Hepatocyte (in vitro differentiated cells): ENCODE measurements around the gene PCGF2. TPM values are rescaled to one million over a fixed set of nuclear protein-coding genes. Genes with fewer than 3 reads are reported as not detected.
A peak's percentile ranks its signal among the peaks of the same experiment; 100 is the strongest.

Source experiments
- DNase-seq: peaks from one replicate; pipeline ENCODE4 v3.0.0-alpha.2; 2016; ENCODE audit warnings: low spot score
- H2AFZ ChIP-seq: fragments of 200-600 bp; sonication (generic); 2 replicates; pipeline ENCODE4 v1.6.0; 2016; ENCODE audit warnings: antibody characterized with exemption, mild to moderate bottlenecking
- H3K27ac ChIP-seq: fragments of 200-600 bp; sonication (generic); 2 replicates; pipeline ENCODE4 v1.5.1; 2016; ENCODE audit warnings: mild to moderate bottlenecking
- H3K27me3 ChIP-seq: fragments of 200-600 bp; sonication (generic); 2 replicates; pipeline ENCODE4 v1.6.1; 2016
- H3K36me3 ChIP-seq: fragments of 200-600 bp; sonication (generic); replicated peaks from 2 replicates; pipeline ENCODE4 v1.5.1; 2016; ENCODE audit warnings: low read depth; ENCODE audit not compliant: insufficient read depth
- H3K4me1 ChIP-seq: fragments of 200-600 bp; sonication (generic); 2 replicates; pipeline ENCODE4 v1.5.1; 2016; ENCODE audit warnings: mild to moderate bottlenecking, moderate library complexity; ENCODE audit not compliant: insufficient read depth
- H3K4me2 ChIP-seq: fragments of 200-600 bp; sonication (generic); 2 replicates; pipeline ENCODE4 v1.6.0; 2016
- H3K4me3 ChIP-seq: fragments of 200-600 bp; sonication (generic); 2 replicates; pipeline ENCODE4 v1.5.1; 2016; ENCODE audit warnings: mild to moderate bottlenecking
- H3K79me2 ChIP-seq: fragments of 200-600 bp; sonication (generic); 2 replicates; pipeline ENCODE4 v1.6.0; 2017; ENCODE audit warnings: mild to moderate bottlenecking
- H3K9me2 ChIP-seq: fragments of 200-600 bp; sonication (generic); replicated peaks from 2 replicates; pipeline ENCODE4 v1.6.0; 2017; ENCODE audit warnings: mild to moderate bottlenecking; ENCODE audit not compliant: insufficient read depth
- H3K9me3 ChIP-seq: fragments of 200-600 bp; sonication (generic); 2 replicates; pipeline ENCODE4 v1.5.1; 2016; ENCODE audit warnings: low read depth, mild to moderate bottlenecking
- H4K20me1 ChIP-seq: fragments of 200-600 bp; sonication (generic); 2 replicates; pipeline ENCODE4 v1.6.0; 2016; ENCODE audit warnings: mild to moderate bottlenecking; ENCODE audit not compliant: insufficient read depth, poor library complexity, severe bottlenecking
- CTCF ChIP-seq: fragments of 200-600 bp; sonication (generic); IDR thresholded peaks from 2 replicates; pipeline ENCODE4 v1.5.1; 2016; ENCODE audit warnings: antibody characterized with exemption, mild to moderate bottlenecking; ENCODE audit not compliant: poor library complexity
- EZH2 ChIP-seq: fragments of 200-600 bp; sonication (generic); IDR thresholded peaks from 2 replicates; pipeline ENCODE4 v1.6.1; 2016; ENCODE audit warnings: antibody characterized with exemption, mild to moderate bottlenecking, borderline replicate concordance
- EZH2phosphoT487 ChIP-seq: fragments of 200-600 bp; sonication (generic); IDR thresholded peaks from one replicate; pipeline ENCODE4 v1.6.1; 2018; ENCODE audit warnings: antibody characterized with exemption, mild to moderate bottlenecking, low read depth, moderate library complexity; ENCODE audit not compliant: unreplicated experiment, severe bottlenecking
- WGBS: methylation state at CpG from one replicate; pipeline ENCODE4 v1.1.6; 2016; ENCODE audit warnings: low lambda C conversion rate; ENCODE audit errors: missing lambda C conversion rate; 5-methylcytosine and 5-hydroxymethylcytosine counted together
- polyA plus RNA-seq: library from polyadenylated mRNA; unstranded; fragments of >200 nt; fragmentation: Nextera tagmentation; extraction: Ambion mirVana; gene quantifications from 2 replicates; pipeline ENCODE4 v1.2.1, GENCODE V29; 2016
- total RNA-seq: library from RNA; depleted of rRNA; stranded (reverse); fragments of >200 nt; gene quantifications from 2 replicates; pipeline ENCODE4 v1.2.3, GENCODE V29; 2014

Gene PCGF2
- total and polyA plus RNA-seq, 2 experiments from 2014 or later: 8.7 to 13.0 TPM

GRCh38 chr17:38705523-38705802 is 42.7 kb downstream of the PCGF2 start:
- Histone ChIP-seq H3K27me3 (no peaks in the 10 kb centered on the region), H3K79me2 (peaks cover 39% of the 10 kb centered on the region), H2AFZ (peak overlapping the region; percentile 60), H3K27ac (peak overlapping the region; percentile 73), H3K36me3 (no peaks in the 10 kb centered on the region), H4K20me1 (peaks cover 21% of the 10 kb centered on the region), H3K4me3 (peak overlapping the region; percentile 76), H3K4me1 (peaks cover 24% of the 10 kb centered on the region), H3K9me2 (no peaks in the 10 kb centered on the region), H3K4me2 (peak overlapping the region; percentile 96), H3K9me3 (no peaks in the 10 kb centered on the region)
- no peak for TF ChIP-seq CTCF
- TF ChIP-seq EZH2phosphoT487: no peak
- no peak for TF ChIP-seq EZH2
- peak; percentile 49 for DNase-seq
- WGBS: no CpG with 5 or more reads among the region's 32 CpGs

GRCh38 chr17:38704606-38705522 is 43.3 kb downstream of the PCGF2 start, which contains the start of gene MLLT6:
Gene MLLT6, plus strand, starts transcription at chr17:38705273. Its CDS starts 360 bp downstream, at chr17:38705633.
- Histone ChIP-seq H3K4me1 (peaks cover 25% of the 10 kb centered on the region), H2AFZ (peak within 1 kb of the TSS; percentile 78), H3K27ac (peak within 1 kb of the TSS; percentile 98), H3K9me3 (no peaks in the 10 kb centered on the region), H4K20me1 (peaks cover 21% of the 10 kb centered on the region), H3K9me2 (no peaks in the 10 kb centered on the region), H3K4me2 (peak within 1 kb of the TSS; percentile 97), H3K79me2 (peaks cover 39% of the 10 kb centered on the region), H3K36me3 (no peaks in the 10 kb centered on the region), H3K4me3 (peak within 1 kb of the TSS; percentile 94), H3K27me3 (no peaks in the 10 kb centered on the region)
- peak; percentile 91 for DNase-seq
- TF ChIP-seq EZH2phosphoT487: no peak
- no peak for TF ChIP-seq EZH2
- TF ChIP-seq CTCF: no peak
- under 1% methylated on average over 45 of the region's 100 CpGs for WGBS

DNA sequence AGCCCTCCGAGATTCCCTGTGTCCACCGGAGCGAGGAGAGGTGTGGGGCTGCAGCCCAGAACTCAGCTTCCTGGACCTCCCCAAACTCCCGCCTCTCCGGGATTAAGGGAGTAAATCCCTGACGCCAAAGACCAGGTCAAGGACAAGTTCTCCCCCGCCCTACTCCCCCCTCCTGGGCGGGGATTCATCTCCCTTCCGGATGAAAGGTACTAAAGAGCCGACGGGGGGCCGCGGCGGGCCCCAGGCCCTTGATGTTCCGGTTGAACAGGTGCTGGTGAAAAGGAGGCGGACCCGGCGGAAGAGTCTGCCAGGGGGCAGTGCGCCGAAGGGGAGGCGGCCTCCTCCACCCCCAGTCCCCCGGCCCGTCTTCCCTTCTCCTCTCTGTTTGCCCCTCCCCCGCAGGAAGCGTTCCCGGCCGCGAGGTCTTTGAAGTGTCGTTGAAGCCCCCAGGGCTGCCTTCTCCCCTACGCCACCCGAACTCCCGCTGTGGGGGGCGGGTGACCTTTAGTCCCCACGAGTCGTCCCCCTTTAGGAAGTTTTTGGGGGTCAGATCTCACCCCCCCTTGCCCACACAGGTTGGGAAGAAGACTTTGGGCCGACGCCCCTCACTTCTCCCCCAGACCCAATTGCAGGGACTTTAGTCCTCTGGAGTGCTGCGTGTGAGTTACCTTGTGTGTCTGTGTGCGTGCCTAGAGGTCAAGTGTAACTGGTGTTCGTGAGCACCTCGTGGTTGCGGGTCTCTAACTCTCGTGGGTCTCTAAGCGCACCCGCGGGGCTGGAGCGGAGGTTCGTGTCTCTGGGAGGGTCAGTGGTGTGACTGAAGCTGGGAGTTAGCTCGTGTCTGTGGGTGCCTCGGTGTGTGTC is 44.2 kb downstream of the PCGF2 start:
- peak overlapping the region; percentile 98 for H3K27ac ChIP-seq
- peak overlapping the region; percentile 97 for H3K4me2 ChIP-seq
- under 1% methylated on average over 43 of the region's 50 CpGs for WGBS
- no peaks in the 10 kb centered on the region for H3K9me2 ChIP-seq
- no peaks in the 10 kb centered on the region for H3K9me3 ChIP-seq
- no peak for TF ChIP-seq EZH2phosphoT487
- TF ChIP-seq EZH2: no peak
- TF ChIP-seq CTCF: no peak
- peak overlapping the region; percentile 94 for H3K4me3 ChIP-seq
- peak; percentile 93 for DNase-seq
- no peaks in the 10 kb centered on the region for H3K27me3 ChIP-seq
- H2AFZ ChIP-seq: peak overlapping the region; percentile 78
- peaks cover 37% of the 10 kb centered on the region for H3K79me2 ChIP-seq
- H3K36me3 ChIP-seq: no peaks in the 10 kb centered on the region
- peaks cover 29% of the 10 kb centered on the region for H3K4me1 ChIP-seq
- H4K20me1 ChIP-seq: peaks cover 21% of the 10 kb centered on the region
